GM23338 (cell line): Measurements from ENCODE around the gene BEST1. TPM values are rescaled to one million over a fixed set of nuclear protein-coding genes. Genes with fewer than 3 reads are reported as not detected.
A peak's percentile ranks its signal among the peaks of the same experiment; 100 is the strongest.
"Not testable (repeated sequence)": the region's sequence is repeated elsewhere in the genome, so short reads cannot be mapped to it uniquely, and the experiment has no call there.

Source experiments
- ATAC-seq: fragments of 200-7000 bp; cut with Tn5 transposase; 3 replicates; pipeline ENCODE4 v1.9.1; 2020
- DNase-seq: peaks from one replicate; pipeline ENCODE4 v3.0.0-alpha.2; 2015; ENCODE audit warnings: low spot score
- H2AFZ ChIP-seq: fragments of 200-600 bp; sonication (generic); 2 replicates; pipeline ENCODE4 v1.8.0; 2016; ENCODE audit warnings: antibody characterized with exemption, mild to moderate bottlenecking, moderate library complexity
- H3F3A ChIP-seq: fragments of 200-600 bp; sonication (generic); replicated peaks from 2 replicates; pipeline ENCODE4 v1.8.0; 2017; ENCODE audit warnings: antibody characterized with exemption, mixed run types, low read depth
- H3K27ac ChIP-seq: fragments of 200-600 bp; sonication (generic); 2 replicates; pipeline ENCODE4 v1.6.1; 2016; ENCODE audit warnings: low read depth
- H3K27me3 ChIP-seq: fragments of 200-600 bp; sonication (generic); 2 replicates; pipeline ENCODE4 v1.8.0; 2016; ENCODE audit warnings: mild to moderate bottlenecking, mixed run types, moderate library complexity; ENCODE audit not compliant: insufficient read depth
- H3K36me3 ChIP-seq: fragments of 200-600 bp; sonication (generic); 2 replicates; pipeline ENCODE4 v1.8.0; 2016; ENCODE audit warnings: mild to moderate bottlenecking; ENCODE audit not compliant: insufficient read depth
- H3K4me1 ChIP-seq: fragments of 200-600 bp; sonication (generic); 2 replicates; pipeline ENCODE4 v1.8.0; 2016; ENCODE audit warnings: mild to moderate bottlenecking, moderate library complexity; ENCODE audit not compliant: insufficient read depth
- H3K4me2 ChIP-seq: fragments of 200-600 bp; sonication (generic); 2 replicates; pipeline ENCODE4 v1.7.1; 2017; ENCODE audit warnings: mixed run types
- H3K4me3 ChIP-seq: fragments of 200-600 bp; sonication (generic); 2 replicates; pipeline ENCODE4 v1.6.1; 2016; ENCODE audit warnings: mixed run types
- H3K79me2 ChIP-seq: fragments of 200-600 bp; sonication (generic); replicated peaks from 2 replicates; pipeline ENCODE4 v1.8.0; 2017; ENCODE audit warnings: mild to moderate bottlenecking; ENCODE audit not compliant: insufficient read depth
- H3K9me2 ChIP-seq: fragments of 200-600 bp; sonication (generic); 2 replicates; pipeline ENCODE4 v1.8.0; 2017; ENCODE audit not compliant: insufficient read depth
- H4K20me1 ChIP-seq: fragments of 200-600 bp; sonication (generic); replicated peaks from 2 replicates; pipeline ENCODE4 v1.8.0; 2017; ENCODE audit warnings: mild to moderate bottlenecking; ENCODE audit not compliant: insufficient read depth
- H3K27ac Mint-ChIP-seq: 2 replicates; pipeline ENCODE4 v1.8.0; 2020; ENCODE audit warnings: inconsistent platforms, mild to moderate bottlenecking, moderate library complexity, mixed read lengths
- H3K27me3 Mint-ChIP-seq: 3 replicates; pipeline ENCODE4 v1.8.0; 2022; ENCODE audit warnings: low read depth, mild to moderate bottlenecking, moderate library complexity, mixed read lengths, inconsistent platforms; ENCODE audit not compliant: insufficient read depth, poor library complexity
- H3K36me3 Mint-ChIP-seq: 3 replicates; pipeline ENCODE4 v1.8.0; 2021; ENCODE audit warnings: low read depth, mild to moderate bottlenecking, inconsistent platforms, moderate library complexity, mixed read lengths
- H3K4me1 Mint-ChIP-seq: 3 replicates; pipeline ENCODE4 v1.8.0; 2020; ENCODE audit warnings: mild to moderate bottlenecking, inconsistent platforms, mixed read lengths
- H3K4me3 Mint-ChIP-seq: 3 replicates; pipeline ENCODE4 v1.8.0; 2021; ENCODE audit warnings: moderate library complexity, mild to moderate bottlenecking, inconsistent platforms, mixed read lengths
- H3K9me3 Mint-ChIP-seq: 3 replicates; pipeline ENCODE4 v1.8.0; 2020; ENCODE audit warnings: moderate library complexity, mild to moderate bottlenecking, inconsistent platforms, mixed read lengths
- CREB1 ChIP-seq: fragments of 250-450 bp; sonication (Bioruptor Pico); IDR thresholded peaks from 2 replicates; pipeline ENCODE4 v1.5.0; 2020; ENCODE audit warnings: low read depth, mild to moderate bottlenecking, moderate library complexity
- EZH2 ChIP-seq: fragments of 200-600 bp; sonication (generic); IDR thresholded peaks from one replicate; pipeline ENCODE4 v1.8.0; 2017; ENCODE audit warnings: antibody characterized with exemption, mild to moderate bottlenecking, low read depth; ENCODE audit not compliant: unreplicated experiment
- EZH2phosphoT487 ChIP-seq: fragments of 200-600 bp; sonication (generic); IDR thresholded peaks from one replicate; pipeline ENCODE4 v1.8.1; 2018; ENCODE audit warnings: antibody characterized with exemption; ENCODE audit not compliant: unreplicated experiment
- JUNB ChIP-seq: IDR thresholded peaks from one replicate; pipeline ENCODE4 v1.6.1; 2016; ENCODE audit warnings: antibody characterized with exemption; ENCODE audit not compliant: unreplicated experiment
- NANOG ChIP-seq: IDR thresholded peaks from 2 replicates; pipeline ENCODE4 v1.6.1; 2016; ENCODE audit warnings: antibody characterized with exemption, borderline replicate concordance
- POLR2AphosphoS5 ChIP-seq: IDR thresholded peaks from 2 replicates; pipeline ENCODE4 v1.6.1; 2016; ENCODE audit warnings: antibody characterized with exemption, low read depth
- STAT1 ChIP-seq: IDR thresholded peaks from one replicate; pipeline ENCODE4 v1.6.1; 2016; ENCODE audit warnings: antibody characterized with exemption; ENCODE audit not compliant: unreplicated experiment
- ZNF114 ChIP-seq: fragments of 250-450 bp; sonication (Bioruptor Pico); IDR thresholded peaks from 2 replicates; pipeline ENCODE4 v1.5.0; 2020; ENCODE audit warnings: mild to moderate bottlenecking, moderate library complexity
- ZNF331 ChIP-seq: fragments of 250-450 bp; sonication (Bioruptor Pico); IDR thresholded peaks from 2 replicates; pipeline ENCODE4 v1.5.0; 2020; ENCODE audit warnings: low read depth, mild to moderate bottlenecking, moderate library complexity
- polyA plus RNA-seq: library from polyadenylated mRNA; unstranded; fragments of >200 nt; fragmentation: Nextera tagmentation; extraction: Ambion mirVana; gene quantifications from 2 replicates; pipeline ENCODE4 v1.2.1, GENCODE V29; 2016
- total RNA-seq: library from RNA; depleted of rRNA; stranded (reverse); fragments of >200 nt; shearing (Covaris generic); gene quantifications from 2 replicates; pipeline ENCODE4 v1.2.3, GENCODE V29; 2014
- TF ChIP-seq, protein P1 (sequence below): fragments of 250-450 bp; sonication (Bioruptor Pico); IDR thresholded peaks from 2 replicates; pipeline ENCODE4 v1.5.0; 2020; ENCODE audit warnings: mild to moderate bottlenecking, moderate library complexity
- TF ChIP-seq, protein P2 (sequence below): IDR thresholded peaks from one replicate; pipeline ENCODE4 v1.6.1; 2018; ENCODE audit warnings: antibody characterized with exemption; ENCODE audit not compliant: unreplicated experiment
- TF ChIP-seq, protein P3 (sequence below): IDR thresholded peaks from 2 replicates; pipeline ENCODE4 v1.6.1; 2016; ENCODE audit warnings: antibody characterized with exemption

The BEST1 gene
- total and polyA plus RNA-seq, 2 experiments from 2014 or later: 0.35 to 0.44 TPM

DNA sequence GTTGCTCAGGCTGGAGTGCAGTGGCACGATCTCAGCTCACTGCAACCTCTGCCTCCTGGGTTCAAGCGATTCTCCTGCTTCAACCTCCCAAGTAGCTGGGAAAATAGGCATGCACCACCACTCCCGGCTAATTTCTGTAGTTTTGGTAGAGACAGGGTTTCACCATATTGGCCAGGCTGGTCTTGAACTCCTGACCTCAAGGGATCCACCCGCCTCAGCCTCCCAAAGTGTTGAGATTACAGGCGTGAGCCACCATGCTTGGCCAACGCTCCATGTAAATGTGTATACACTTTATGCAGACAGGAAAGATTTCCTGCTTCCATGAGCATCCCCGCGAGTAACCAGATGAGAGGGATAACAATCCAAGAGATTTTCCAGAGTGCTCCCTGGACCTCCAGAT, 52.1 kb downstream of the BEST1 start:
- not testable (repeated sequence) for H3F3A ChIP-seq, H3K27me3 Mint-ChIP-seq, H4K20me1 ChIP-seq, H3K9me2 ChIP-seq, ATAC-seq, H3K36me3 ChIP-seq, H3K4me3 Mint-ChIP-seq, H2AFZ ChIP-seq, H3K4me2 ChIP-seq, H3K27me3 ChIP-seq, H3K4me3 ChIP-seq, H3K79me2 ChIP-seq, H3K4me1 ChIP-seq, H3K27ac Mint-ChIP-seq, DNase-seq, H3K27ac ChIP-seq
- Mint-ChIP-seq H3K36me3 (peaks cover 20% of the 10 kb centered on the region), H3K4me1 (peaks cover 11% of the 10 kb centered on the region; the same call in 2 of the 3 replicates), H3K9me3 (peaks cover 27% of the 10 kb centered on the region)

DNA sequence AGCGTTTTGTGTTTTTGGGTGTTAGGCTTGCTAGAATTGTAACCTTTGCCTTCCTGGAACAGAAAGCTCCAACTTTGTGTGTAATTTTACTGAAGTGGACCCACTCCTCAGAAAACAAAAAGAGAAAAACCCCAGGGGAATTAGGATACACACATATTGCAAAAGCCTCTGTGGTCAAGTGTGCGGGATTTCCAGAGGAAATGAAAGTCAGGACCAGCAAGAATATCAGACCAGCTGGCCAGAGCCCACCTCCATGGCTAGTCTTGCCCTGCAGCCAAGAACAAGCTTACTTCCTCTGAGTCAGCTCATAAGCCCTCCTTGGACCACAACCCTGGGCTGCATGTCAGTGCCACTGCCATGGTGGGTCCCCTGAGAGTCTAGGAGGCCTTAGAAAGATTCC, 54.3 kb downstream of the BEST1 start:
- Histone ChIP-seq H3K27me3 (no peaks in the 10 kb centered on the region), H3K9me2 (no peaks in the 10 kb centered on the region), H4K20me1 (no peaks in the 10 kb centered on the region), H3K4me2 (no peak overlapping the region), H3K4me3 (no peak overlapping the region), H3F3A (no peaks in the 10 kb centered on the region), H3K79me2 (no peaks in the 10 kb centered on the region), H3K36me3 (0 out of 2 replicates have a peak, but pooled peaks cover 2% of the 10 kb centered on the region), H3K4me1 (no peaks in the 10 kb centered on the region), H3K27ac (no peak overlapping the region), H2AFZ (peak overlapping the region; percentile 66; the same call in 1 of the 2 replicates)
- peaks cover 19% of the 10 kb centered on the region for H3K9me3 Mint-ChIP-seq
- DNase-seq (no peak), ATAC-seq (no peak)
- peaks cover 11% of the 10 kb centered on the region; the same call in 2 of the 3 replicates for H3K4me1 Mint-ChIP-seq
- peaks cover 3% of the 10 kb centered on the region for H3K27me3 Mint-ChIP-seq
- no peak overlapping the region for H3K27ac Mint-ChIP-seq
- peaks cover 9% of the 10 kb centered on the region for H3K36me3 Mint-ChIP-seq
- H3K4me3 Mint-ChIP-seq: no peak overlapping the region
- TF ChIP-seq STAT1 (no peak), NANOG (no peak), ZNF331 (CRISPR knock-in tag) (no peak), EZH2 (no peak), POLR2AphosphoS5 (no peak), JUNB (no peak), EZH2phosphoT487 (no peak), CREB1 (CRISPR knock-in tag) (no peak), ZNF114 (no peak)
- TF ChIP-seq, protein P1, sequence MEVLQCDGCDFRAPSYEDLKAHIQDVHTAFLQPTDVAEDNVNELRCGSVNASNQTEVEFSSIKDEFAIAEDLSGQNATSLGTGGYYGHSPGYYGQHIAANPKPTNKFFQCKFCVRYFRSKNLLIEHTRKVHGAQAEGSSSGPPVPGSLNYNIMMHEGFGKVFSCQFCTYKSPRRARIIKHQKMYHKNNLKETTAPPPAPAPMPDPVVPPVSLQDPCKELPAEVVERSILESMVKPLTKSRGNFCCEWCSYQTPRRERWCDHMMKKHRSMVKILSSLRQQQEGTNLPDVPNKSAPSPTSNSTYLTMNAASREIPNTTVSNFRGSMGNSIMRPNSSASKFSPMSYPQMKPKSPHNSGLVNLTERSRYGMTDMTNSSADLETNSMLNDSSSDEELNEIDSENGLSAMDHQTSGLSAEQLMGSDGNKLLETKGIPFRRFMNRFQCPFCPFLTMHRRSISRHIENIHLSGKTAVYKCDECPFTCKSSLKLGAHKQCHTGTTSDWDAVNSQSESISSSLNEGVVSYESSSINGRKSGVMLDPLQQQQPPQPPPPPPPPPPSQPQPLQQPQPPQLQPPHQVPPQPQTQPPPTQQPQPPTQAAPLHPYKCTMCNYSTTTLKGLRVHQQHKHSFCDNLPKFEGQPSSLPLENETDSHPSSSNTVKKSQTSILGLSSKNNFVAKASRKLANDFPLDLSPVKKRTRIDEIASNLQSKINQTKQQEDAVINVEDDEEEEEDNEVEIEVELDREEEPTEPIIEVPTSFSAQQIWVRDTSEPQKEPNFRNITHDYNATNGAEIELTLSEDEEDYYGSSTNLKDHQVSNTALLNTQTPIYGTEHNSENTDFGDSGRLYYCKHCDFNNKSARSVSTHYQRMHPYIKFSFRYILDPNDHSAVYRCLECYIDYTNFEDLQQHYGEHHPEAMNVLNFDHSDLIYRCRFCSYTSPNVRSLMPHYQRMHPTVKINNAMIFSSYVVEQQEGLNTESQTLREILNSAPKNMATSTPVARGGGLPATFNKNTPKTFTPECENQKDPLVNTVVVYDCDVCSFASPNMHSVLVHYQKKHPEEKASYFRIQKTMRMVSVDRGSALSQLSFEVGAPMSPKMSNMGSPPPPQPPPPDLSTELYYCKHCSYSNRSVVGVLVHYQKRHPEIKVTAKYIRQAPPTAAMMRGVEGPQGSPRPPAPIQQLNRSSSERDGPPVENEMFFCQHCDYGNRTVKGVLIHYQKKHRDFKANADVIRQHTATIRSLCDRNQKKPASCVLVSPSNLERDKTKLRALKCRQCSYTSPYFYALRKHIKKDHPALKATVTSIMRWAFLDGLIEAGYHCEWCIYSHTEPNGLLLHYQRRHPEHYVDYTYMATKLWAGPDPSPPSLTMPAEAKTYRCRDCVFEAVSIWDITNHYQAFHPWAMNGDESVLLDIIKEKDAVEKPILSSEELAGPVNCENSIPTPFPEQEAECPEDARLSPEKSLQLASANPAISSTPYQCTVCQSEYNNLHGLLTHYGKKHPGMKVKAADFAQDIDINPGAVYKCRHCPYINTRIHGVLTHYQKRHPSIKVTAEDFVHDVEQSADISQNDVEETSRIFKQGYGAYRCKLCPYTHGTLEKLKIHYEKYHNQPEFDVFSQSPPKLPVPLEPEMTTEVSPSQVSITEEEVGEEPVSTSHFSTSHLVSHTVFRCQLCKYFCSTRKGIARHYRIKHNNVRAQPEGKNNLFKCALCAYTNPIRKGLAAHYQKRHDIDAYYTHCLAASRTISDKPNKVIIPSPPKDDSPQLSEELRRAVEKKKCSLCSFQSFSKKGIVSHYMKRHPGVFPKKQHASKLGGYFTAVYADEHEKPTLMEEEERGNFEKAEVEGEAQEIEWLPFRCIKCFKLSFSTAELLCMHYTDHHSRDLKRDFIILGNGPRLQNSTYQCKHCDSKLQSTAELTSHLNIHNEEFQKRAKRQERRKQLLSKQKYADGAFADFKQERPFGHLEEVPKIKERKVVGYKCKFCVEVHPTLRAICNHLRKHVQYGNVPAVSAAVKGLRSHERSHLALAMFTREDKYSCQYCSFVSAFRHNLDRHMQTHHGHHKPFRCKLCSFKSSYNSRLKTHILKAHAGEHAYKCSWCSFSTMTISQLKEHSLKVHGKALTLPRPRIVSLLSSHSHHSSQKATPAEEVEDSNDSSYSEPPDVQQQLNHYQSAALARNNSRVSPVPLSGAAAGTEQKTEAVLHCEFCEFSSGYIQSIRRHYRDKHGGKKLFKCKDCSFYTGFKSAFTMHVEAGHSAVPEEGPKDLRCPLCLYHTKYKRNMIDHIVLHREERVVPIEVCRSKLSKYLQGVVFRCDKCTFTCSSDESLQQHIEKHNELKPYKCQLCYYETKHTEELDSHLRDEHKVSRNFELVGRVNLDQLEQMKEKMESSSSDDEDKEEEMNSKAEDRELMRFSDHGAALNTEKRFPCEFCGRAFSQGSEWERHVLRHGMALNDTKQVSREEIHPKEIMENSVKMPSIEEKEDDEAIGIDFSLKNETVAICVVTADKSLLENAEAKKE (CRISPR knock-in tag): no peak
- TF ChIP-seq, protein P2, sequence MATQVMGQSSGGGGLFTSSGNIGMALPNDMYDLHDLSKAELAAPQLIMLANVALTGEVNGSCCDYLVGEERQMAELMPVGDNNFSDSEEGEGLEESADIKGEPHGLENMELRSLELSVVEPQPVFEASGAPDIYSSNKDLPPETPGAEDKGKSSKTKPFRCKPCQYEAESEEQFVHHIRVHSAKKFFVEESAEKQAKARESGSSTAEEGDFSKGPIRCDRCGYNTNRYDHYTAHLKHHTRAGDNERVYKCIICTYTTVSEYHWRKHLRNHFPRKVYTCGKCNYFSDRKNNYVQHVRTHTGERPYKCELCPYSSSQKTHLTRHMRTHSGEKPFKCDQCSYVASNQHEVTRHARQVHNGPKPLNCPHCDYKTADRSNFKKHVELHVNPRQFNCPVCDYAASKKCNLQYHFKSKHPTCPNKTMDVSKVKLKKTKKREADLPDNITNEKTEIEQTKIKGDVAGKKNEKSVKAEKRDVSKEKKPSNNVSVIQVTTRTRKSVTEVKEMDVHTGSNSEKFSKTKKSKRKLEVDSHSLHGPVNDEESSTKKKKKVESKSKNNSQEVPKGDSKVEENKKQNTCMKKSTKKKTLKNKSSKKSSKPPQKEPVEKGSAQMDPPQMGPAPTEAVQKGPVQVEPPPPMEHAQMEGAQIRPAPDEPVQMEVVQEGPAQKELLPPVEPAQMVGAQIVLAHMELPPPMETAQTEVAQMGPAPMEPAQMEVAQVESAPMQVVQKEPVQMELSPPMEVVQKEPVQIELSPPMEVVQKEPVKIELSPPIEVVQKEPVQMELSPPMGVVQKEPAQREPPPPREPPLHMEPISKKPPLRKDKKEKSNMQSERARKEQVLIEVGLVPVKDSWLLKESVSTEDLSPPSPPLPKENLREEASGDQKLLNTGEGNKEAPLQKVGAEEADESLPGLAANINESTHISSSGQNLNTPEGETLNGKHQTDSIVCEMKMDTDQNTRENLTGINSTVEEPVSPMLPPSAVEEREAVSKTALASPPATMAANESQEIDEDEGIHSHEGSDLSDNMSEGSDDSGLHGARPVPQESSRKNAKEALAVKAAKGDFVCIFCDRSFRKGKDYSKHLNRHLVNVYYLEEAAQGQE: no peak
- TF ChIP-seq, protein P3, sequence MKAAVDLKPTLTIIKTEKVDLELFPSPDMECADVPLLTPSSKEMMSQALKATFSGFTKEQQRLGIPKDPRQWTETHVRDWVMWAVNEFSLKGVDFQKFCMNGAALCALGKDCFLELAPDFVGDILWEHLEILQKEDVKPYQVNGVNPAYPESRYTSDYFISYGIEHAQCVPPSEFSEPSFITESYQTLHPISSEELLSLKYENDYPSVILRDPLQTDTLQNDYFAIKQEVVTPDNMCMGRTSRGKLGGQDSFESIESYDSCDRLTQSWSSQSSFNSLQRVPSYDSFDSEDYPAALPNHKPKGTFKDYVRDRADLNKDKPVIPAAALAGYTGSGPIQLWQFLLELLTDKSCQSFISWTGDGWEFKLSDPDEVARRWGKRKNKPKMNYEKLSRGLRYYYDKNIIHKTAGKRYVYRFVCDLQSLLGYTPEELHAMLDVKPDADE: no peak
